Limb (tissue), 2 donors: ENCODE measurements around the gene RRP8.

Experiments used
- DNase-seq, 2 donors: peaks; one replicate each; pipeline ENCODE4 v3.0.0-alpha.2; 2016; ENCODE audit errors: extremely low spot score in 2 of 2

RRP8 gene

DNA sequence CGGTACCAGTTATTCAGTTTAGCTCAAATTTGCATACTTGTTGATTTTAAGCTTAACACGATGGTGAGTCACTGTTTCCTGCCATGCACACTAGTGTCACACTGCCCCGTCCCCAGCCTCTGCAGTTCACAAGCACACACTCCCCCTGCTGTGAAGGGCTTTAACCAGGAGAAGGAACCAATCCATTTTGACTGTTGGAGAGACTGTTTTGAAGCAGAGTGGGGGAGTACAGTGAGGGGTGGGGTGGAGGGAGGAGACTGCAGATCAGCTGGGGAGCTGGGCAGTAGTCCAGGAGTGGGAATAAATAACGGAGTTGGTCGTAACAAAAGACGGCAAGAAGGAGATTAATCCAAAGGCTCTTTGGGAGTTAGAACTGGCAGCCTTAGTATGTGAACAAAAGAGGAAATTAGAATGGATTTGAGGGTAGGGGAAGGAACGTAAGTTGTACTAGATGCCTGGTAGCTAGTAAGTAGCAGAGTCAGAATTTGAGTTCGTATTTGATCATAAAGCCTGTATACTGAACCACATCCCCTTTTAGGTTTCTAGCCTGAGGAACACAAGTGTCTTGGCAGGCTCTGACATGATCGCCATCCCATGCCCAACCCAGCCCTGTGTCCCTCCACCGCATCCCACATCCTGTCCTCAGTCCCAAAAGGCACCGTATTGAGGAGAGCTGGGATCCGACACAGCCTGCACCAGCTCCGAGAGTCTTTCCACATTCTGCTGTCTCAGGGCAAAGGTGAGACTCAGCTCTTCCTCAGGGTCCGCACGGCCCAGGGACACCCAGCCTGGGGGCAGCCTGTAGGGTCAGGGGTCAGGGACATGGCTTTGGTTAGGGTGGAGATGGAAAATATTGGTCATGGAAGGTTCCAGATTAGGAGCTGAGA is 14.9 kb upstream of the RRP8 start:
- peak in 1 of 2 donors; percentile 68 for DNase-seq

DNA sequence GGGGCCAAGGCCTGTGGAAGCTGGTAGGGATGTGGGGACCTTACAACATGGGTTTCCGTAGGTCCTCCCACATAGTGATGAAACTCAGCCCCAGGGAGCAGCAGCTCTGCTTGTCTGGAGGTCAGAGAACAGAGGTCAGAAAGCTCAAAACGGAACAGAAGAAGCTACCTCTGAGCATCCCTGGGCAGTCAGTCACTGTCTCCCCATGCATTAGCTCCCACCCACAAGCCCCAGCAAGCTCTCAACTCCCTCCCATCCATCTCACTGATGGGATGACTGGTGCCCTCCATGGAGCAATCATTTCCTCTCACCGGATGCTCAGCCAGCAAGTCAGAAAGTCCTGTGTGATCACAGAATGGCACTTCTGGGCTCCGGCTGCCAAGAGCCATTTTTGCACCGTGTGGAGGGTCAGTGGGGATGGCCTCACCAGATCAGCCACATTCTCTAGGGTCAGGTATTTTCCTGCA is 13.9 kb upstream of the RRP8 start:
- no peak for DNase-seq

DNA sequence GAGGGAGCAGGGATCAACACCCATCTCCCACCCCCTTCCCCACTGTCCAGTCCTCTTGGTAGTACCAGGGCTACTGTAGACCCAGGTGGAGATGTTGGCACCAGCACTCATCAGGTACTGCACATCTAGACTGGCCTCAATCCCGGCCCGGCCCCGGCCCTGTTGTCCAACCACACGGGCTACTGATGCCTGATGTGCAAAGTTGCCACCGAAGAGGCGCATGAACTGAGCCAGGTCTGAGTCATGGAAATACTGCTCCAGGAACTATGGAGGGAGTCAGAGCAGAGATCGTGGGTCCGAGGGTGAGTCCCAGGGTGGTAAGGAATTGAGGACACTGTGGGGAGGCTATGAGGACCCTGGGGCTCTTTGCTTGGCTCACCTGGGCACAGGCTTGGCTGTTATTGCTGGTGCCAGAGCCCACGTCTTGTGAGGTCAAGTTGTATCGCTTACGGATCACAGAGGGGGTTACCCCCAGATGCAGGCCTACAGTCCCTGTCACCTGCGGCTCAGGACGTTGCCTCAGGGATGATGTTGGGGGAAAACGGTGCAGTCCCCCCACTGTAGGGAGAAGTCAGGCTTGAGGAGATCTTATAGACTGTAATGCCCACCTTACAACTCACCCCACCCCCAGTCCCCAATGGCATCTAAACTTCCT is 13.3 kb upstream of the RRP8 start:
- no peak for DNase-seq

DNA sequence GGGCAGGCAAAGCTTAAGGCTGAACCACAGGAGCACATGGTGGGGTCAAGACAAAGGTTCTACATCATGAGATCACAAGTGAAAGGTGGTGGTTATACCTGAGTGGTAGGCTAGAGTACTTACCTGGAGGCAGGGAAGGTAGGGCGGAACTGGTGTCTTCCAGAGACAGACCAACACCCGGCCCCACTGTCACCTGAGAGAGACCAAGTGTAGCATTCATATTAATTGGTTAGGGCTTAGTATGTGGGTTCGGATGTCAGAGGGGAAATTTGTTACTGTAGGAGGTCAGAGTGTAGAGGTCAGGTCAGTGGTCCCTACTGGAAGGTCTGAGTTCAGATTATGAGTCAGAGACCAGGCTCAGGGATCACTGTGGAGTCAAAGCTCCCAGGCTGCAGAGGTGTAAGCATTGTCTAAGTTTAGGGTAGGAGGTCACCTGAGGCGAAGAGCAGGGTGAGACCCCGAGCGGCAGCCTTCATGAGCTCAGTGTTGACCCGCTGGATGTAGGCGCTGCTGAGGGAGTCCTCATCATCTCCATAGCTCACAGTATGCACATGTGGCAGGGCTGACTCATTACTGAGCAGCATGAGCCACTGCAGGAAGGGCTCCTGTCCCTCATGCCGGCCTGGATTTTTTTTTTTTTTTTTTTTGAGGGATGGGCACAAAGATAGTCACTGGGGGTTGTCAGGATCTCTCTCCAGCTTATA is 12.6 kb upstream of the RRP8 start:
- no peak for DNase-seq

DNA sequence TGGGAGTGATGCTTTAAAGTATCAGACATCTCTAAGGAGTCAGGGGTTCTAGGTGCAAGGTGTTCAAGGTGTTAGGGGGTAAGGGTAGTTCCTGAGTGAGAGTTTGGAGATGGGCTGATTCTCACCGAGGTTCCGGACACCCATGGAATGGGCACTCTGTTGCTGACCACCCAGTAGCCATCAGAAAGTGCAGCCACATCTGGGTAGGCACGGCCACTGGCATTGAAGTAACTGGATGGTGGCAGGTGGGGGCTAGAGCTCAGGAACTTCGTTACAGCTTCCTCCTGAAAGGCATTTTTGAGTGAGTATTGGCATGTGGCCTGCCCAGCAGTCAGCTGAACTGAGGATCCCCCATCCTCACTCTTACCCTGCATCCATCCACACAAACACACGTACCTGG is 11.6 kb upstream of the RRP8 start:
- no peak for DNase-seq

DNA sequence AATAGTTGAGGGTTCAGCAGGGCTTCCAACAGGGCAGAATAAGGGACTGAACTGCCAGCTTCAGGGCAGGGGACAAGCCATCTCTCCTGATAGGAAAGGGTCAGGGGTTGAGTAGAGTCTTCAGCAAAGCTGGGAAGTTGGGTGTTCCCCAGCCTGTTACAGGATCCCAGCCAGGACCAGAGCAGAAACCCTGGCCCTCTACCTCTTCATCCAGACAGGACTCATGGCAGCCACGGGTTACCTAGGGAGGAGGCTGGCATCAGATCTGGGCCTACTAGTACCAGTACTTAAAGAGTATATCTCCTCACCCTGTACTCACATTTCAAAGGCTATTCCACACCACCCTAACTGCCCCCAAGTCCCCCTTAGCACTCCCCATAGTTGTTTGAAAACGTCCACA is 11.0 kb upstream of the RRP8 start:
- DNase-seq = no peak

DNA sequence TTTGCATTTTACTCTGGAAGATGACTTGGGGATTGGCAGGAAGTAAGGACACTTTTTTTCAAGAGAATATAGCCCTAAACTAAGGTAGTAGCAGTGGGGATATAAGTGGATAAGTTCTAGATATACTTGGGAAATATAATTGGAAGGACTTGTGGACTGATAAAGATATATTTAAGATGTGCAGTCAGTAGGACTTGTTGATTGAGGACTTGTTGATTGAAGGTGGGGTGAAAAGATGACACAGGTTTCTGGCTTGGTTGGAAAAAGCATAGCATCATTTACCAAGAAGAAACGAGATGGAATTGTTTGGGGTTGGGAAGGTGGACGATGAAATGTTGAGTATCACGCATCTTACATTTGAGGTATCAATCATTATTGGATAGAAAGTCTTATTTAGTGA is 10.1 kb upstream of the RRP8 start:
- no peak for DNase-seq

DNA sequence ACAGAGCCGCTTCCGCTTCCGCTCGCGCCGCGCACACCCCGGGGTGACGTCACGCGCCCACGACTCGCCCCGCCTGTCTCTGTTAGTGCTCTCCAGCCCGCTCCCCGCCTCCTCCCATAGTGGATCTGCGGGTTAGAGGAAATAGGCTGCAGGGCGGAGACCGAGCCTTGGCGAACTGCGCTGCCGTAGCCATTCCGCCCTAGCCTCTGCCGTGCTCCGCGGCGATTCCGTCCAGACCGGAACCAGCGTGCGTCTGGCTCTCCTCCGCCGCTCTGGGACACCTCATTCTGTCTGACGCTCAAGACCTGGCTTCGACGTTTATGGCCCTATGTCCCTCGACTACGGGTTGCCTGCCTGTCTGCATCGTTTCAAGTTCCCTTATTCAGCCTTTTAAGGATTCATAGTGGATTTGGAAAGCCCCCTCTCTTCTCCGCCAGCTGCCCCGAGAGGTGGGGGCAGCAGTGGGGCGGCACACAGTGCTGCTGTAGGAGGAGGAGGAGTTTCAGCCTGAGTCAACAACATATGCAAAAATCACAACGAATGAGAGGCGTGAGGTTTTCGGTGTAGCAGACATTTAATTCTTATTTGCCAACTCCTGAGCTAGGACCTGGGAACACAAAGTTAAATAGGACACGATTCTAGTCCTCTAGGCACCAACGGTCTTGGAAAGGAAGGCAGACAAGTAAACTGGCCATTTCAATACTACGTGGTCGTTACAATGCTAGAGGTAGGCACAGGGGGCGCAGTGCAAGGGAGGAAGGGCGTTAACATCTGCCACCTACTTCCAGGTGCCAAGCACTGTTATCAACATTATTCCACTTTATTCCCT is 9.0 kb upstream of the RRP8 start, which contains the start of gene TAF10:
TSS of gene TAF10 (minus strand) at position 4 of the 829 bp plus-strand sequence. CDS start 27 bp downstream, outside the sequence.
- DNase-seq = peak; percentile 97

DNA sequence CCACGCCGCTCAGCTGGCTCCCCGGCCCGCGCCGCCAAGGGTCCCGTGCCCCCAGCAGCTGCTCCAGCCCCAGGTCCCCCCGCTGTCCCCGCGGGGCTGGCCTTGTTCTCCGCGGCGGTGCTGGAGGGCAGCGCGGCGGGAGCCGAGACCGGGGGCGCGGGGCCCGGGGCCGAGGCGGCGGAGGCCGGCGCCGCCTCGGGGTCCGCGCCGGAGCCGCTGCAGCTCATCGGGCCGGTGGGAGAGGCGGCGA is 8.5 kb upstream of the RRP8 start:
- no peak for DNase-seq

DNA sequence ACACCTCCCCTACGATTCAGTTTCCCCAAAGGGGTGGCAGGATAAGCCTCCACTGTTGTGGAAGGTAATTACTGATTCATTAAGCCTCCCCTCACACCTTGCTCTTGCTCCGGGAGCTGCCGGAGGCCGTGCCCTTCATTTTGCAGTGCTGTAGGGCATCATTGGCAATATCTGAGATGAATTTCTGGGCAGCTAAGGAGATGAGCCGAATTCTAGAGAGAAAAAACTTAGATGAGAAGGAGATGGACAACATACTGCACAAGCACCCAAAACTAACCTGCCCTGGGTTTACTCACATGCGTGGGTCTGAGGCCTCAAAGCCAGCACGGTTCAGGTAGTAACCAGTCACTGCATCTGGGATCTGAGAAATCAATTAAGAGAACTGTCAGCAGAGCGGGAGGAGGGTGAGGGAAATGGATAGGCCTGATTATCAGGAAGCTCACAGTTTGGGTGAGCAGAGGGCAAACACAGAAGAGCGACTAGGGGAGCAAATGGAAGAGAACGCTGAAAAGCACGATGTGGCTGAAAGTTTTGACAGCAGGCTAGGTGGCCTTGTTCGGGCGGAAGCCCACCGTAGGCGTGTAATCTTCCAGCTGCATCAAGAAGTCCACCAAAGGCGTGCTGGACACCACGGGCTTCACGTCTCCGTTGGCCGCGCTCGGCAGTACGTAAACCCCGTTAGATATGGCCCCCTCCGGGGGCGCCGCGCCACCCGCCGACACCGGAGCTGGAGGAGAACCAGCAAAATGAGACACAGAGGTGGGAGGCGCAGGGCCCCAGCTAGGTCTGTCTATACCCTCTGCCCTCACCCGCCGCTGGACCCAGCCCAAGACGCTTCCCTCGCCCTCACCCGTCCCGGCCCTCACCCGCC is 7.9 kb upstream of the RRP8 start:
- no peak for DNase-seq

DNA sequence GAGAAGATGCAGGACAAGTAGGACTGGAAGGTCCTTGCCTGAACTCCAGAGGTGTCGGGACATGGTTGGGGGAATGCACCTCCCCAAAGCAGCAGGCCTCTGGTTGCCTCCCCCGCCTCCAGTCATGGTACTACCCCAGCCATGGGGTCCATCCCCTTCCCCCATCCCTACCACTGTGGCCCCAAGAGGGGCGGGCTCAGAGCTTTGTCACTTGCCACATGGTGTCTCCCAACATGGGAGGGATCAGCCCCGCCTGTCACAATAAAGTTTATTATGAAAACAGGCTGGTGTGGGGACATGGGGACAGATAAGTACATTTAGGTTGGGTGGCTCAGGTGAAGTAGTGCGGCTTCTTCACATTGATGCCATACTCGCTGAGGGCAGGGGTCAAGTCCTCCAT is 7.2 kb upstream of the RRP8 start:
- DNase-seq = peak in 1 of 2 donors; percentile 26

DNA sequence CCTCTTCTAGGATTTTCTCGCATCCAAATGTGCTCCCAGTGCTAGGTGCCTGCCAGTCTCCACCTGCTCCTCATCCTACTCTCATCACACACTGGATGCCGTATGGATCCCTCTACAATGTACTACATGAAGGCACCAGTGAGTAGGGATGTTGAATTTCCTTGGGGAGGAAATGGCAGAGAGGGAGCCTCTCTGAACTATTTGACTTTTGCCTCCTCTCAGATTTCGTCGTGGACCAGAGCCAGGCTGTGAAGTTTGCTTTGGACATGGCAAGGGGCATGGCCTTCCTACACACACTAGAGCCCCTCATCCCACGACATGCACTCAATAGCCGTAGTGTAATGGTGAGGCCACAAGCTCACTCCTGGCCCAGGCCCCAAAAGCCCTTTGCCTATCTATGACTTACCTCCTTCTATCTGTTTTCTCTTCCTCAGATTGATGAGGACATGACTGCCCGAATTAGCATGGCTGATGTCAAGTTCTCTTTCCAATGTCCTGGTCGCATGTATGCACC is 6.1 kb upstream of the RRP8 start:
- DNase-seq = no peak

DNA sequence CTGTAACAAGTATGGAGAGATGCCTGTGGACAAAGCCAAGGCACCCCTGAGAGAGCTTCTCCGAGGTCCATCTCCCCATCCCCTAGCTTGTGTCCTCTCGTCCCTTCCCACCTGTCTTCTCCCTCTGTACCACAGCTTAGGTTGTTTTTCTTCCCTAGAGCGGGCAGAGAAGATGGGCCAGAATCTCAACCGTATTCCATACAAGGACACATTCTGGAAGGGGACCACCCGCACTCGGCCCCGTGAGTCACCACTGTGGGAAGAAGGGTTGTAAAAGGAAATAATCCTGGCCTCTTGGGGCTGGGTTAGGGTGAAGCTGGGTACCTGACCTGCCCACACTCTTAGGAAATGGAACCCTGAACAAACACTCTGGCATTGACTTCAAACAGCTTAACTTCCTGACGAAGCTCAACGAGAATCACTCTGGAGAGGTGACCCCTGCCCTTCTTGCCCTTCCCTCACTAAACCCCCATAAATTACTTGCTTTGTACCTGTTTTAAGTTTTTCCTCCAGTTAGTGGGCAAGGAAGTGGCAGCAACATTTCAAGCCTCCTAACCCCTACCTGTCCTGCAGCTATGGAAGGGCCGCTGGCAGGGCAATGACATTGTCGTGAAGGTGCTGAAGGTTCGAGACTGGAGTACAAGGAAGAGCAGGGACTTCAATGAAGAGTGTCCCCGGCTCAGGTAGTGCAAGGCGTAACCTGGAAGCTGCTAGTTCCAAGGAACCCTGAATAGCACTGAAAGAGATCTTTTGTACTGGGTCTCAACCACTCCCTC is 5.5 kb upstream of the RRP8 start:
- DNase-seq = peak in 1 of 2 donors; percentile 27

DNA sequence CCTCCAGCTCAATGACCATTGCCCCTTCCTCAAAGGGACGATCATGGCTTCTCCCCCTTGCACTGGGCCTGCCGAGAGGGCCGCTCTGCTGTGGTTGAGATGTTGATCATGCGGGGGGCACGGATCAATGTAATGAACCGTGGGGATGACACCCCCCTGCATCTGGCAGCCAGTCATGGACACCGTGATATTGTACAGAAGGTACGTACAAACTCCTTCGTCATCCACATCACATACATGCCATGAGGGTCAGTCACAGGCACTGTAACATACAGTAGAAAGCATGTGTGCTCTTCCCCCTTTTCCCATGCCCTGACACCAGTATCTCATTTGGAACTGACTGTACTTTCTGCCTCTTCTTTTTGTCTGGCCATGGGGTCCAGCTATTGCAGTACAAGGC is 4.6 kb upstream of the RRP8 start:
- no peak for DNase-seq

DNA sequence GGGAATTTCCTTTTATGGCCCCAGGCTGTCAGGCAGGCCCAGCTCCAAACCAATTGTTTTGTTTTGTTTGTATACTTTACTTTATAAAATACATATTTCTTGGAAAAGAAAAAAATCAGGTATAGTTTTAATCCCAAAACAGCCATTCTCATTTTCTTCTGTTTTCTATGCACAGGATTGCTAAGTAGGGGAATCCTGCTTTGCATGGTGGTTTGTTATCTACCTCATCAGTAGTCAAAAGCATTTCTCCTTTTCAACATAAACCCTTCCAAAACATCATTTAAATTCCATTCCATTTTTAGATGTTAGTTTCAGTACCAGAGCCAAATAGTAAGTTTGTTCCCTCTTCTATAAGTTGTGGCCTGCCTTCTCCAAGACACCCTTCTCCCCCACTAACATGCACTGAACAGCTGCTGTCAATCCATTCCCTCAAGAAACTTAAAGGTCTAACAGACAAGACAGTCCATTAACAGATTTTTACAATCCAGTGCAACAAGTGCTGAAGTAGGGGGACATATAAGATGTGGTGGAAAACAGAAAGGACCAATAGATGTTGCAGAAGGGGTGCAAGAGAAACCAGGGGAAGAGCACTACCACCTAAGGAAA is 3.9 kb upstream of the RRP8 start:
- peak in 1 of 2 donors; percentile 12 for DNase-seq

DNA sequence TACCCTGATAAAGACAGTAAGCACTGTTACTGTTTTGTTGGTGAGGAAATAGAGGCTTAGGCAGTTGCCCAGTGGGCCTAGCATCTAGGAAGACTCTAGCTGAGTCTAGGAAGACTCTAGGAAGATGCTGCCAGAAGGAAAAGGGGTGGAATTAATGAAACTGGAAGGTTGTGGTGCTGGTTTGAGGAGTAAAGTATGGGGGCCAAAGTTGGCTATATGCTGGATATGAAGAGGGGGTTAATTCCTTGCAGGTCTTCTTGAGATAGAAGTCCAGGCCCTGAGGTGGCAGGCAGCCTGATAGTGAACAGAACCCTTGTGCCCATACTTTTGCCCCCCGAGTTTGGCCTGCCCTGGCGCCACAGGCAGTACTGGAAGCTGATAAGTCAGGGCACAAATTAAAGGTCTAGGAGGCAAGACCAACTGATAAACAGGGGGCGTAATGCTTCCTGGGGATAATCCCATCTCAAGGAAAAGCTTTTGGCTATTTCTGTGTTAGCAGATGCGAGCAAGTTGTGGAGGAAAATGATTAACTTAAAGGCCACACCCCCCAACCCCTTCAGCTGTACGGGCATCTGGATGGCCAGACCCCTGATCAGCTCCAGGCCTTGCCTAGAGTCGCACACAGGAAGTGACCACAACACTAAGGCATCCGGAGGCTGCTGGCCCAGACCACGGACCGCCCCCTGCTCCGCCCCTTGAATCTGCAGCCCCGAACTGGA is 3.2 kb upstream of the RRP8 start:
- DNase-seq = peak; percentile 88 to 94

DNA sequence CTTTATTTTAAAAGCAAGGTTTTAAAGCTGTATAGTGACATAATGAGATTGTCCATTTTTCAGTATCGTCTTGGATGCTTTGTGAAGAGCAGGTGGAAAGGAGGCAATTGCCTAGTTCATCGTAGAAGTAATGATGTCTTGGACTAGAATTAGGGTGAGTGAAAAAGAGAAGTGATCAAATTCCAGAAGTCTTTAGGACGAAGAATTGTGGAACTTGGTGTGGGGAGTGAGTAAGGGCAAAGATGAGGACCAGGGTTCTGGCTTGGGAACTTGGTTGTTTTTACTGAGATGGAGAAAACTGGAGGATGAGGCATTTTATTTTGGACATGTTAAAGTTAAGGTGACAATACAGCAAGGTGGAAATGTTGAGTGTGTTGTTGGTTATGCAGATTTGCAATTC is 1.4 kb upstream of the RRP8 start:
- no peak for DNase-seq

DNA sequence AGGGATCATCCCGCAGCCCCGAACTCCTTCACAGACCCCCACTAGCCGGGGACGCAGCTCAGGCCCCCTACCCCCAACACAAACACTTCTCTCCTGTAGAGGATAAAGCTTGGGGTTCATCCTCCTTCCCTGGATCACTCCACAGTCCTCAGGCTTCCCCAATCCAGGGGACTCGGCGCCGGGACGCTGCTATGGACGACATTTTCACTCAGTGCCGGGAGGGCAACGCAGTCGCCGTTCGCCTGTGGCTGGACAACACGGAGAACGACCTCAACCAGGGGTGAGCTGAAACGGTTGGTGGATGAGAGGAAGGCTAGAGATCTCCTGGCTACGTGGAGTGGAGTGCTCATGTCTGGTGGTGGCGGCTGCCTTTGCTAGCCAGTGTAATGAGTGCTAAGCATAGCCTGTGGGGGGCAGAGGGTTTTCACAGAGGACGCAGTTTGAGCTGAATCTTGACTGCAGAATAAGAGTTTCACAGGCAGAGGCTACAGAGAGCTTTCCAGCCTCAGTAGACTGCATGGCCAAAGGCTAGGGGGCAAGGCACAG is 738 bp upstream of the RRP8 start:
- DNase-seq = peak; percentile 51 to 71
